ENCODE results near the gene GPR18. TPM values are rescaled to one million over a fixed set of nuclear protein-coding genes. Genes with fewer than 3 reads are reported as not detected.

GPR18 gene
- total and polyA plus RNA-seq, 9 of the 15 experiments (the other 6 are each of a cell fraction or from before 2014, with no cell fraction given) = 0.75 TPM; not detected in 8

DNA sequence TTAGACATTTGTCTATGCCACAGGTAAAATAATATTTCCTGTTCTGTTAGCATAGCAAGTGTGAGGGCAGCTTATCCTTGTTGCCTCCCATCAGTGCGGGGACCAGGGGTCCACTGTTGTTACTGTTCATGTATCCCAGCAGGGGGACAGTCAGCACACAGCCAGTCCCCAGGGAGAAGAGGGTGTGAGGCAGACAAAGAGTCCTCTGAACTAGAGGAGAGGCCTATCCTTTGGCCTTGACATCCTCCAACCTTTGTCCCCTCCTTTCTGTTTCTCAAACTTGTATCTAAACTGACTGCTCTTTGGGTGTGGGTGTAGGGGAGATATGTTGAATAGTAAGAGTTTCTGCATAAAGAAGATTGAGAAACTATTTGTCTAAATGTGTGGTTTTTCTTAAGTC is 2.9 kb upstream of the GPR18 start (continued):
- TF ChIP-seq, protein P1, sequence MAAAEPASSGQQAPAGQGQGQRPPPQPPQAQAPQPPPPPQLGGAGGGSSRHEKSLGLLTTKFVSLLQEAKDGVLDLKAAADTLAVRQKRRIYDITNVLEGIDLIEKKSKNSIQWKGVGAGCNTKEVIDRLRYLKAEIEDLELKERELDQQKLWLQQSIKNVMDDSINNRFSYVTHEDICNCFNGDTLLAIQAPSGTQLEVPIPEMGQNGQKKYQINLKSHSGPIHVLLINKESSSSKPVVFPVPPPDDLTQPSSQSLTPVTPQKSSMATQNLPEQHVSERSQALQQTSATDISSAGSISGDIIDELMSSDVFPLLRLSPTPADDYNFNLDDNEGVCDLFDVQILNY (CRISPR knock-in tag; IDR thresholded peaks at IDR 0.05) = no peak

DNA sequence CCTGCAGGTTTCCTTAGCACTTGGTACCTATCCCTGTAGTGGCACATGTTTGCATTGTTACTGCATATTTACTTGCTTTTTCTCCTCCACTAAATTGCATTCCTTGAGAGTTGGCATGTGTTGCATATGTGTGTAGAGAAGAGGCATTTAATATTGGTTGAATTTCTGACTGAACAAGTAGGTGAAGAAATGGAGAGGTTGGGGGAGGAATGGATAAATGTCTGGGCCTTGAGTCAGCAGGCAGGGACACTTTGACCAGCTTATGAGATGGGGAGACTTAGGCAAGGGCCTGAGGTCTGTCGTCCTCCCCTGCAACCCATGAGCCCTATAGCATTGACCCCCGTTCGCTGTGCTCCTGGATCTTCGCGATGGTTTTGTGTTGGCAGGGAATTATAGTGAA is 2.0 kb upstream of the GPR18 start:
- H3K4me3 ChIP-seq = no peak overlapping the region
- TF ChIP-seq, protein P2, sequence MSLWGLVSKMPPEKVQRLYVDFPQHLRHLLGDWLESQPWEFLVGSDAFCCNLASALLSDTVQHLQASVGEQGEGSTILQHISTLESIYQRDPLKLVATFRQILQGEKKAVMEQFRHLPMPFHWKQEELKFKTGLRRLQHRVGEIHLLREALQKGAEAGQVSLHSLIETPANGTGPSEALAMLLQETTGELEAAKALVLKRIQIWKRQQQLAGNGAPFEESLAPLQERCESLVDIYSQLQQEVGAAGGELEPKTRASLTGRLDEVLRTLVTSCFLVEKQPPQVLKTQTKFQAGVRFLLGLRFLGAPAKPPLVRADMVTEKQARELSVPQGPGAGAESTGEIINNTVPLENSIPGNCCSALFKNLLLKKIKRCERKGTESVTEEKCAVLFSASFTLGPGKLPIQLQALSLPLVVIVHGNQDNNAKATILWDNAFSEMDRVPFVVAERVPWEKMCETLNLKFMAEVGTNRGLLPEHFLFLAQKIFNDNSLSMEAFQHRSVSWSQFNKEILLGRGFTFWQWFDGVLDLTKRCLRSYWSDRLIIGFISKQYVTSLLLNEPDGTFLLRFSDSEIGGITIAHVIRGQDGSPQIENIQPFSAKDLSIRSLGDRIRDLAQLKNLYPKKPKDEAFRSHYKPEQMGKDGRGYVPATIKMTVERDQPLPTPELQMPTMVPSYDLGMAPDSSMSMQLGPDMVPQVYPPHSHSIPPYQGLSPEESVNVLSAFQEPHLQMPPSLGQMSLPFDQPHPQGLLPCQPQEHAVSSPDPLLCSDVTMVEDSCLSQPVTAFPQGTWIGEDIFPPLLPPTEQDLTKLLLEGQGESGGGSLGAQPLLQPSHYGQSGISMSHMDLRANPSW (CRISPR knock-in tag; IDR thresholded peaks at IDR 0.05) = no peak
- TF ChIP-seq CREB3 (tag; conservative IDR thresholded peaks at IDR 0.05; ENCODE audit: low read depth) (no peak), NR2C1 (IDR thresholded peaks at IDR 0.05) (no peak), NR2C1 (tag; IDR thresholded peaks at IDR 0.05) (no peak), ARHGAP35 (IDR thresholded peaks at IDR 0.05; ENCODE audit: partially characterized antibody) (no peak), ZNF212 (CRISPR knock-in tag; IDR thresholded peaks at IDR 0.05) (no peak), ELK3 (CRISPR knock-in tag; IDR thresholded peaks at IDR 0.05) (no peak), ZNF583 (CRISPR knock-in tag; IDR thresholded peaks at IDR 0.05) (no peak), RFX7 (CRISPR knock-in tag; IDR thresholded peaks at IDR 0.05) (no peak)
- TF ChIP-seq, protein P3, sequence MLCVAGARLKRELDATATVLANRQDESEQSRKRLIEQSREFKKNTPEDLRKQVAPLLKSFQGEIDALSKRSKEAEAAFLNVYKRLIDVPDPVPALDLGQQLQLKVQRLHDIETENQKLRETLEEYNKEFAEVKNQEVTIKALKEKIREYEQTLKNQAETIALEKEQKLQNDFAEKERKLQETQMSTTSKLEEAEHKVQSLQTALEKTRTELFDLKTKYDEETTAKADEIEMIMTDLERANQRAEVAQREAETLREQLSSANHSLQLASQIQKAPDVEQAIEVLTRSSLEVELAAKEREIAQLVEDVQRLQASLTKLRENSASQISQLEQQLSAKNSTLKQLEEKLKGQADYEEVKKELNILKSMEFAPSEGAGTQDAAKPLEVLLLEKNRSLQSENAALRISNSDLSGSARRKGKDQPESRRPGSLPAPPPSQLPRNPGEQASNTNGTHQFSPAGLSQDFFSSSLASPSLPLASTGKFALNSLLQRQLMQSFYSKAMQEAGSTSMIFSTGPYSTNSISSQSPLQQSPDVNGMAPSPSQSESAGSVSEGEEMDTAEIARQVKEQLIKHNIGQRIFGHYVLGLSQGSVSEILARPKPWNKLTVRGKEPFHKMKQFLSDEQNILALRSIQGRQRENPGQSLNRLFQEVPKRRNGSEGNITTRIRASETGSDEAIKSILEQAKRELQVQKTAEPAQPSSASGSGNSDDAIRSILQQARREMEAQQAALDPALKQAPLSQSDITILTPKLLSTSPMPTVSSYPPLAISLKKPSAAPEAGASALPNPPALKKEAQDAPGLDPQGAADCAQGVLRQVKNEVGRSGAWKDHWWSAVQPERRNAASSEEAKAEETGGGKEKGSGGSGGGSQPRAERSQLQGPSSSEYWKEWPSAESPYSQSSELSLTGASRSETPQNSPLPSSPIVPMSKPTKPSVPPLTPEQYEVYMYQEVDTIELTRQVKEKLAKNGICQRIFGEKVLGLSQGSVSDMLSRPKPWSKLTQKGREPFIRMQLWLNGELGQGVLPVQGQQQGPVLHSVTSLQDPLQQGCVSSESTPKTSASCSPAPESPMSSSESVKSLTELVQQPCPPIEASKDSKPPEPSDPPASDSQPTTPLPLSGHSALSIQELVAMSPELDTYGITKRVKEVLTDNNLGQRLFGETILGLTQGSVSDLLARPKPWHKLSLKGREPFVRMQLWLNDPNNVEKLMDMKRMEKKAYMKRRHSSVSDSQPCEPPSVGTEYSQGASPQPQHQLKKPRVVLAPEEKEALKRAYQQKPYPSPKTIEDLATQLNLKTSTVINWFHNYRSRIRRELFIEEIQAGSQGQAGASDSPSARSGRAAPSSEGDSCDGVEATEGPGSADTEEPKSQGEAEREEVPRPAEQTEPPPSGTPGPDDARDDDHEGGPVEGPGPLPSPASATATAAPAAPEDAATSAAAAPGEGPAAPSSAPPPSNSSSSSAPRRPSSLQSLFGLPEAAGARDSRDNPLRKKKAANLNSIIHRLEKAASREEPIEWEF (CRISPR knock-in tag; IDR thresholded peaks at IDR 0.05) = no peak

More for the DNA sequence above, 2.0 kb upstream of the GPR18 start:
- no peak overlapping the region for H2AFZ ChIP-seq (ENCODE audit: low read depth, low read length)
- peaks cover 34% of the 10 kb centered on the region; the same call in 2 of the 3 replicates for H3K36me3 ChIP-seq (ENCODE audit: control insufficient read depth, insufficient read depth, low read length)
- POLR2A ChIA-PET = no interaction called here
- CTCF ChIA-PET (ENCODE audit: low intra/inter-chr PET ratio) = no interaction called here
- H3K9me1 ChIP-seq (ENCODE audit: control insufficient read depth, insufficient read depth, low read length) = no peaks in the 10 kb centered on the region
- H3K4me2 ChIP-seq (ENCODE audit: insufficient read depth, low read length) = no peak overlapping the region
- no peak for FAIRE-seq
- BruUV-seq (replicated peaks) = no TSS peak
- no peak for ATAC-seq
- no peak overlapping the region for H3K9ac ChIP-seq (ENCODE audit: insufficient read depth in 1 of 2, low read depth in 2 of 2, low read length in 2 of 2)
- DNase-seq (ENCODE audit: extremely low read depth in 1 of 4, low spot score in 3 of 4) = no peak
- WGBS (ENCODE audit: insufficient coverage, low coverage, missing lambda C conversion rate) = 92% methylated on average over 5 of the region's 5 CpGs
- H3K4me1 ChIP-seq (replicated peaks in 1 of 2; ENCODE audit: control insufficient read depth in 2 of 2, insufficient read depth in 2 of 2, low read length in 2 of 2) = no peaks in the 10 kb centered on the region; a peak in 1 of 5 replicates
- H3K79me2 ChIP-seq (ENCODE audit: control insufficient read depth, insufficient read depth, low read length) = no peaks in the 10 kb centered on the region
- intact Hi-C loops (cut with micrococcal nuclease) (loop anchor here (10.0 kb wide), 2 partner anchors 415 to 585 kb away; no protein-coding TSS in a partner anchor), in situ Hi-C loops (cut with MboI) (no loop called here)
- H3K9me3 ChIP-seq (replicated peaks; ENCODE audit: control insufficient read depth, insufficient read depth, low read depth, low read length) = no peaks in the 10 kb centered on the region
- H3K27me3 ChIP-seq (ENCODE audit: control insufficient read depth in 2 of 2, insufficient read depth in 2 of 2, low read length in 2 of 2) = no peaks in the 10 kb centered on the region
- H4K20me1 ChIP-seq (replicated peaks; ENCODE audit: control insufficient read depth, insufficient read depth, low read length) = no peaks in the 10 kb centered on the region
- no peak overlapping the region for H3K27ac ChIP-seq (ENCODE audit: extremely low read depth, low read depth, low read length)
